CD4-positive, alpha-beta T cell (primary cell): ENCODE results near the gene UBE4B. TPM values are rescaled to one million over a fixed set of nuclear protein-coding genes. Genes with fewer than 3 reads are reported as not detected.

Experiments
- ATAC-seq: fragments of 200-7000 bp; cut with Tn5 transposase; one replicate; pipeline ENCODE4 v1.10.0; 2022; ENCODE audit warnings: mild to moderate bottlenecking; ENCODE audit not compliant: poor library complexity
- CTCF ChIA-PET: fragments of 350-600 bp; sonication (Branson Sonifier 250); formaldehyde crosslinking; loops from one replicate; lab custom pipeline; 2021; ENCODE audit warnings: antibody characterized with exemption, inconsistent platforms; lab: Charles Lee
- POLR2A ChIA-PET: fragments of 350-600 bp; sonication (Branson Sonifier 250); formaldehyde crosslinking; loops from one replicate; lab custom pipeline; 2021; ENCODE audit warnings: antibody characterized with exemption, inconsistent platforms; lab: Charles Lee
- DNase-seq, 14 experiments: peaks; one replicate each; pipeline ENCODE4 v3.0.0-alpha.2; 2013 to 2020; ENCODE audit warnings: mixed read lengths in 2 of 14
- H3K27ac ChIP-seq, 2 donors: one replicate each; pipeline versions ENCODE4 v1.5.1 to v1.7.0; 2013; ENCODE audit warnings: low read length in 2 of 2, low read depth in 1 of 2, mild to moderate bottlenecking in 1 of 2
- H3K27me3 ChIP-seq, 2 experiments: 1 replicate in 1 of 2; 2 replicates in 1 of 2; pipeline versions ENCODE4 v1.6.1 to v1.7.0; 2013; ENCODE audit warnings: low read length in 2 of 2, control low read depth in 1 of 2, mild to moderate bottlenecking in 1 of 2, moderate library complexity in 1 of 2; ENCODE audit not compliant: insufficient read depth in 2 of 2, control insufficient read depth in 1 of 2
- H3K36me3 ChIP-seq: one replicate; pipeline ENCODE4 v1.6.1; 2013; ENCODE audit warnings: low read length, control low read depth; ENCODE audit not compliant: insufficient read depth
- H3K4me1 ChIP-seq: one replicate; pipeline ENCODE4 v1.6.1; 2013; ENCODE audit warnings: low read length, control low read depth; ENCODE audit not compliant: insufficient read depth
- H3K4me3 ChIP-seq: one replicate; pipeline ENCODE4 v1.5.1; 2013; ENCODE audit warnings: mild to moderate bottlenecking, low read length, moderate library complexity
- H3K9me3 ChIP-seq, 2 experiments: 1 replicate in 1 of 2; 2 replicates in 1 of 2; pipeline versions ENCODE4 v1.6.1 to v1.7.0; 2013; ENCODE audit warnings: low read length in 2 of 2, mild to moderate bottlenecking in 2 of 2, control low read depth in 1 of 2, moderate library complexity in 1 of 2; ENCODE audit not compliant: control insufficient read depth in 1 of 2, insufficient read depth in 1 of 2
- H3K27ac Mint-ChIP-seq: one replicate; pipeline ENCODE4 v1.8.0; 2020; ENCODE audit warnings: mixed read lengths
- H3K27me3 Mint-ChIP-seq: one replicate; pipeline ENCODE4 v1.8.0; 2021; ENCODE audit warnings: mixed read lengths
- H3K36me3 Mint-ChIP-seq: one replicate; pipeline ENCODE4 v1.8.0; 2021; ENCODE audit warnings: low read depth, mixed read lengths
- H3K4me1 Mint-ChIP-seq: one replicate; pipeline ENCODE4 v1.8.0; 2021; ENCODE audit warnings: low read depth, mixed read lengths
- H3K4me3 Mint-ChIP-seq: one replicate; pipeline ENCODE4 v1.8.0; 2020; ENCODE audit warnings: mild to moderate bottlenecking, mixed read lengths
- H3K9me3 Mint-ChIP-seq: one replicate; pipeline ENCODE4 v1.8.0; 2020; ENCODE audit warnings: mixed read lengths
- CTCF ChIP-seq: fragments of 200-600 bp; IDR thresholded peaks from one replicate; pipeline ENCODE4 v1.8.0; 2022; ENCODE audit warnings: antibody characterized with exemption, mild to moderate bottlenecking
- intact Hi-C, 2 experiments: fragments of 100-400 bp; cut with DNase I in 1 of 2; cut with micrococcal nuclease in 1 of 2; formaldehyde crosslinking; loops; one replicate each; pipeline versions ENCODE4 v1.15.1 to v1.9.0; 2023 to 2025; cut with DNase I, micrococcal nuclease
- total RNA-seq, 174 experiments: library from RNA in 2 of 174; stranded (reverse) in 2 of 174; gene quantifications; one replicate each; pipeline ENCODE4 v1.2.3 and lab custom pipeline; 2021 to 2026

The UBE4B gene
- total RNA-seq, 2 experiments from 2014 or later, result 27.9 to 28.7 TPM

- Mint-ChIP-seq H3K4me1 (no peaks in the 10 kb centered on the region), H3K27me3 (no peaks in the 10 kb centered on the region), H3K36me3 (peaks cover 57% of the 10 kb centered on the region), H3K27ac (no peak overlapping the region), H3K9me3 (no peaks in the 10 kb centered on the region), H3K4me3 (no peak overlapping the region)
- no peaks in the 10 kb centered on the region for H3K27me3 ChIP-seq
- H3K36me3 ChIP-seq, result peaks cover 32% of the 10 kb centered on the region
- no peak for DNase-seq
- intact Hi-C loops, result no loop called here
- no peaks in the 10 kb centered on the region for H3K9me3 ChIP-seq
- no peaks in the 10 kb centered on the region for H3K4me1 ChIP-seq
- H3K4me3 ChIP-seq, result no peak overlapping the region
- H3K27ac ChIP-seq, result no peak overlapping the region
- TF ChIP-seq CTCF, result no peak
- ATAC-seq, result no peak
- ChIA-PET CTCF (no interaction called here), POLR2A (no interaction called here)
These were observed 88.9 kb downstream of the UBE4B start for GRCh38 chr1:10121688-10122087.

GRCh38 chr1:10122926-10123325 lies 90.2 kb downstream of the UBE4B start:
- Histone ChIP-seq H3K36me3 (peaks cover 24% of the 10 kb centered on the region), H3K27ac (no peak overlapping the region), H3K27me3 (no peaks in the 10 kb centered on the region), H3K4me1 (no peaks in the 10 kb centered on the region), H3K9me3 (no peaks in the 10 kb centered on the region), H3K4me3 (no peak overlapping the region)
- ChIA-PET CTCF (no interaction called here), POLR2A (no interaction called here)
- H3K4me3 Mint-ChIP-seq, result no peak overlapping the region
- H3K27ac Mint-ChIP-seq, result no peak overlapping the region
- no peaks in the 10 kb centered on the region for H3K4me1 Mint-ChIP-seq
- no peaks in the 10 kb centered on the region for H3K9me3 Mint-ChIP-seq
- ATAC-seq (no peak), DNase-seq (no peak)
- no peaks in the 10 kb centered on the region for H3K27me3 Mint-ChIP-seq
- TF ChIP-seq CTCF, result no peak
- H3K36me3 Mint-ChIP-seq, result peaks cover 57% of the 10 kb centered on the region
- intact Hi-C loops, result no loop called here

GRCh38 chr1:10128101-10128765 lies 95.5 kb downstream of the UBE4B start:
- no peaks in the 10 kb centered on the region for H3K27me3 ChIP-seq
- CTCF ChIA-PET, result no interaction called here
- Mint-ChIP-seq H3K27ac (no peak overlapping the region), H3K4me1 (no peaks in the 10 kb centered on the region), H3K36me3 (peaks cover 78% of the 10 kb centered on the region), H3K4me3 (no peak overlapping the region), H3K27me3 (no peaks in the 10 kb centered on the region), H3K9me3 (no peaks in the 10 kb centered on the region)
- H3K36me3 ChIP-seq, result peaks cover 30% of the 10 kb centered on the region
- DNase-seq (no peak), ATAC-seq (no peak)
- no peak overlapping the region for H3K27ac ChIP-seq
- TF ChIP-seq CTCF, result no peak
- H3K9me3 ChIP-seq, result no peaks in the 10 kb centered on the region
- H3K4me3 ChIP-seq, result no peak overlapping the region
- intact Hi-C loops, result no loop called here
- no peaks in the 10 kb centered on the region for H3K4me1 ChIP-seq
- POLR2A ChIA-PET, result no interaction called here
